GM19438 (cell line): ENCODE results near the gene COL12A1.
"Not testable (repeated sequence)": the region's sequence is repeated elsewhere in the genome, so short reads cannot be mapped to it uniquely, and the experiment has no call there.

Experiments used
- ATAC-seq: cut with Tn5 transposase; IDR thresholded peaks from one replicate; pipeline ENCODE4 v1.9.1; 2021; ENCODE audit warnings: low read depth; ENCODE audit not compliant: unreplicated experiment

Gene COL12A1

DNA sequence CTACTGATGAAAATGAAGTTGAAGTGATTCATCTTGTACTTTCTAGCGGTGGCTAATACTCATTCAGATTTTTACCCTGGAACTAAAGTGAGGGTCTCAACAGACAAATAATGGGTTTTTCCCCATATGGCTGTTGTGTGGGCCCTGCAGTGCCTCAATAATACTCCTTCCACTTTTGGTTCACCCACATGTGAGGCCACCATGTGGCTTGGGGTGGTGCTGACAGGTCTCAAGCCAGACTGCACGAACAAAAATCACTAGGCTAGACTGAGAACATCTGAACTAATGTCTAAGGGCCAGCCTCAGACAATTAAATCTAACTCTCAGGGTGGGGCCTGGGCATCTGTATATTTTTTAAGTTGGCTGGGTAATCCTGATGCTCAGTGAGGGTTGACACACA, 7.9 kb upstream of the COL12A1 start:
- ATAC-seq, result no peak

DNA sequence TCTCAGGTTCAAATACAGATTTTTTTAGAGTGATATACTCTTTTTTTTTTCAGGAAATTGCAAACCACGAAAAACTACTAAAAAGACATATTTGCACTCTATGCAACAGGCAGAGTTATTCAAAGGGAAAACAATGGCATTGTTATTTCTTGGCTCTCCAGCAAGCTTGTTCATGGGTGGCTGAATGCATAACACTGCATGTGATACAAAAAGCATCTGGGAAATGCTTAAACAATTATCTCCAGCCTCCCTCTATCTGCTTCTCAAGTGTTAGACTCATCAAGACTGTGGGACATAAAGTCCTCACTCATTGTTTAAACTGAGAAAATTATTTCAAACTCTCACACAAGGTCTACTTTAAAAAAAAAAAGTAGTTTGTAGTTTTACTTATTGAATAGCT, 7.3 kb upstream of the COL12A1 start:
- no peak for ATAC-seq

DNA sequence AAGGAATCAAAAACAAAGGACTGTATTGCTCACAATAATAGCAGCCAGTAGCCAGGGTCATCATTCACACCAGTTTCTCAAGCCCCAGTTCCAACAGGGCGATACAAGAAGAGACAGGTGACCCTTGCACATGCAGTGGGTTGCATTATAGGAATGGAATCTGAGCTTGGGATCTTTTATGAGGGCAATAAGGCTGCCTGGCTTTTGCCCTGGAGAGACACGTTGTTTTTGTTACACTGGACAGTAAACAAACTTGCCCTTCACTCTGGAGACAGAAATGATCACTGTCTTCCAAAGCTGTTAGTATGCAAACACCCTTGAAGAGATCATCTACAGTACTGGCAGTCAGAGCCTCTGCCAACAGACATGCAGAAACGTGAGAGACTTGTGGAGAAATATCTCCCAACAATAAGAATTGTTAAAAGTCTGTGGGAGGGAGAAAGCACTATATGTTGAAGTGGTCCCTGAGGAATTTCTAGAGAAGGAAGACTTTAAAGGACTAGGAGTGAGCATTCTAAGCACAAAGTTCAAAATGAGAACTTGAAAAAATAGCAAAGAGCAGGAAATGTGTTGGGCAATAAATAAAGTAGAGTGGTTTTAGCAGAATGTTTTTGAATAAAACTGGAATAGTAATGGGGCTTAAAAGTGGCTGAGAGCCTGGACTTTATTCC, 6.2 kb upstream of the COL12A1 start:
- no peak for ATAC-seq

DNA sequence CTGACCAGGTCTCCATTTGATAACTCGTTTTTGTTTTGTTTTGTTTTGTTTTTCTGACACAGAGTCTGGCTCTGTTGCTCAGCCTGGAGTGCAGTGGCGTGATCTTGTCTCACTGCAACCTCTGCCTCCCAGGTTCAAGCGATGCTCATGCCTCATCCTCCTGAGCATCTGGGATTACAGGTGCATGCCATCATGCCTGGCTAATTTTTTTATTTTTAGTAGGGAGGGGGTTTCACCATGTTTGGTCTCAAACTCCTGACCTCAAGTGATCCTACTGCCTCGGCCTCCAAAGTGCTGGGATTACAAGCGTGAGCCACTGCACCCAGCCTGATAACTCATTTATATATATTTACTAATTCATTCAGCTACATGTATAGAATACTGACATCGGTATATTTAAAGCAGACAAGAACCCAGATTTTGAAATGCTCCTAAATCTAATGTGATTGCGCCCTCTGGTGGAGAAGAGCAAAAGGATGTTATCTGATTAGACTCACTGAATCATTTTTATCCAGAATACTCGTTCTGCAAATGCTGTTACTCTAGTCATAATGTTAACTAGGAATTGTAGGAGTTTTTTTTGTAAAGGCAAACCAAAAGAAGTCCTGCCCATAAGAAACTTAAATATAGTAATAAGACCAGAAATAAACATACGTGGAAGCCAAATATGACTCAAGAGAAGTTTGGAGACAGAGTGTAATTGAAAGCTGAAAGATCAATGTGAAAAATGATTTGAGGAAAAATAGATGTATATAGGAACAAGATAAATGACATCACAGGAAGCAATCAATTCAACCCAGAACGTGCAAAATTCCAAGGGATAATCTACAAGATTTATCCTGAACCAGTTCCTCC, 5.3 kb upstream of the COL12A1 start:
- ATAC-seq, result no peak

DNA sequence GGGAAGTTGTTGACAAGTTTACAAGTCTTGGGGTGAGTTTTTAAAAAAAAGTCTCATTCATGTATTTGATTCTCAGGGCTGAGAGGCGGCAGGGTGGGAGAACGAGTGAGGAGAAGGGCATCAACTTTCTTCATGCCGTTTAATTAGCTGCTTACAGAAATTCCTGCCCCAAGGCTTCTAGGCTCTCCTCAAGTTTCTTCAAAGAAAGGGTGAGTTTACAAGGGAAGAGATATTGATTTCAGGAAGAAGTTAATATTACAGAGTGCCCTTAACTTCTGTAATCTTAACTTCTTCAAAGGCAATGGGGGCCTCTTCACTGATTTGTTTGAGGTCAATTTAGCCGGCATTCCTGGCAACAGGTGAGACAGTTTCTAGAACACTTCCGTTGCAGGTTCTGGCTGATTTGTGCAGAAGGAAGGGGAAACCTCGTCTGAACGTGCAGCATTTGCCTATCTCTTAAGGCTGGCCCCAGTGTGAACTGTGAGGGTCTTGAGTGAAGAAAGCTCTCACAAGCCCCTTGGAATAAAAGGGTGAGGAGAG, 3.4 kb upstream of the COL12A1 start:
- ATAC-seq, result no peak

DNA sequence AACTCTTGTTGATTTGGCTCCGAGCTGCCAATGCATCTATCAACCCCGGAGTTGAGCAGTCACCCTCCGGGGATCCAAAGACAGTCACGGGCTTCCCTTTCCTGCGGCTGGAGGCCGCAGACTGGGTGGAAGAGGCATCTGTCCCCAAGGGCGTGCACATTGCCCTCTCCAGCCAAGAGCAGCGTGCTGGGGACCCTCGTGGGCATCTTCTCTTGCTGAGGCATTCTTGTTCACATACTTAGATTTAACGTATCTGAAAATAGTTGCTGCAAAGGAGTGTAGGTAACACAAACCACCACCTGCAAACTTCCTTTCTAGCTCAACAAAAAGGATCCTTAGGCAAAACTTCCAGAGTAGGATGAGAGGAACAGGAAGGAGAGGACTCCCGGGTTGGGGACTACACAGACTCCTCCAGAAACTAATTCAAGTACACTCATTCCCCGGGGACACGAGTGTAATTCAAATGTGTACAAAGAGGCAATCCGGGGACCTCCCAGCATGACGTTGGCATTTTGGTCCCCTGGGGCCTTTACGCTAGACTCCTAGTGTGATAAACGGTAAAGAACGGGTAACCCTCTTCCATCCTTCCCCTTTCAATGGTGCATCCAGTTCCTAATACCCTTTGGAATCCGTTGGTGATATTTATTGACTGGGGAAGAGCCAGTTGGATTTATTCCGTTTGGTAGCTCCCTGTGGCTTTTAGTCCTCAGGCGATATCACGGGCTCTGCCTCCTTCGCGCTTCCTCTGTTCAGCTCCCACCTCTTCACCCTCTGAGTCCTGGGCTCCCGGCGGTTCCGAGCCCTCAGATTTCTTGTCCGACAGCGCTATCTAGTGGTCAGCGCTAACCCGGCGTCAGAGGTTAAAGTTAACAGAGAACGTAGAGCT, 2.7 kb upstream of the COL12A1 start:
- peak; percentile 69 for ATAC-seq

DNA sequence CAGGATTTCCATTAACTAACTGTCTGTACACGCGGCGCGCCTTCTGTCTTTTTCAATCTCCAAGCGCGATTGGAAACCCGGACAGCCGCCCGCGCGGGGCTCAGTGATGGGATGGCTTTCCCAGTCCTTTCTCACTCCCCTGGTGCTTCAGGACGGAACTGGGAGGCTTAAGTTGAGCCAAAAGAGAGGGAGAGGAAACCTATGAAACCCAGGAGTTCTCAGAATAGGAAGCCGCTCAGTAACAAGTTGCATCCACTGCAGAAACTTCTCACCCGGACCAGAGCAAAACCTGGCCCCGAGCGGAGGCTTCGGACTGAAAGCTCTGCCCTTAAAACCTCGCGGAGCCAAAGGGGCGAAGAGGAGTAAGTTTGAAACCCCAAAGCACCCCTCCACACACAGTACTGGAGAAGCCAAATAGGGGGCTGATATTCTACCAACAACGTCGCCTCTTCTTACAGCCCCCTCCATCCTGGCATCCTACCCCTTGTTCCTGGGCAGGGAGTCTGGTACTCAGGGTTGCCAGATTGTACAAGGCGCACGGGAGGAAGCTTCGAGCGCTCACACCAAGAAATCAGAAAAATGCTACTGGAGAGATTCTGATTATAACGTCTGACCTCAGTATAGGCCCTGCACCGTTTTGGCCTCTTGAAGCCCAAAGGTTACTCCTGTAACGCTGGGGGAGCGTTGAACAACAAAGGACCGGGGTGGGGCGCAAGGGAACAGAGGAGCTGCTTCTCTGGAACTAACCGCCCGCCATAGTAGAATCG, 906 bp upstream of the COL12A1 start:
- no peak for ATAC-seq

DNA sequence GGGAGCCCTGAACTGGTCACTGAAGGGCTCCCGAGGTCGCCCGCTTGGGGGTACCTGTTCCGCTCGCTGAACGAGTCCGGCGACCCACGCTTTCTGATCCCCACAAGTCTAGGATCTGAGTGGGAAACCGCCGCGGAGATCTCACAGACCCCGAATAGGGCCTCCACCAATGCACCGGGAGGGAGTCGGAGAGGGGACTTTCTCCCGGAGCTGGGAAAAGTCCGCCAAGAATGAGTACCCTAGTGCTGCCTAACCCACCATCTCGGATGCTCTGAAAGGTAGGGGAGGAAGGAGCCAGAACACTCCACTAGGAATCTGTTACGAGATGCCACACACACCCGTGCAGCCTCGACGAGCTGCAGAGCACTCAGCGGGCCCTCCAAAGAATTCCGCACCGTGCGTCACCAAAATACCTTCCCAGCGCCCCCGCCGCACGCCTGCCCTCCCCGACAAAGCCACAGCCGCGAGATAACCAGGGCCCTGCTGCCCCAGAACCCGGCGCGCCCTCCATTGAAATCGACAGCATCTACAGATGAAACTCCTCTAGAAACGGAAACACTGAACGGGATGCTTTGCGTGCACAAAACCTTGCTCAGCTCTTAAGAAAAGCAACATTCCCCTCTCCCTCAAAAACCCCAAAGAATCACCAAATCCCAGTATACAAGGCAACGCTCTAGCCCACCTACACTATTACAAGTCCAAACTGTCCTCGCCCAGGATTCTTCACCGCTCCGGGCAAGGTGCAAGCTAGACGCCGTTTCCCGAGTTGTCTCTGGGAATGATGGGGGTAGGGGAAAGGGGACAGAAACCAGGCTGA, 686 bp downstream of the COL12A1 start:
- no peak for ATAC-seq

DNA sequence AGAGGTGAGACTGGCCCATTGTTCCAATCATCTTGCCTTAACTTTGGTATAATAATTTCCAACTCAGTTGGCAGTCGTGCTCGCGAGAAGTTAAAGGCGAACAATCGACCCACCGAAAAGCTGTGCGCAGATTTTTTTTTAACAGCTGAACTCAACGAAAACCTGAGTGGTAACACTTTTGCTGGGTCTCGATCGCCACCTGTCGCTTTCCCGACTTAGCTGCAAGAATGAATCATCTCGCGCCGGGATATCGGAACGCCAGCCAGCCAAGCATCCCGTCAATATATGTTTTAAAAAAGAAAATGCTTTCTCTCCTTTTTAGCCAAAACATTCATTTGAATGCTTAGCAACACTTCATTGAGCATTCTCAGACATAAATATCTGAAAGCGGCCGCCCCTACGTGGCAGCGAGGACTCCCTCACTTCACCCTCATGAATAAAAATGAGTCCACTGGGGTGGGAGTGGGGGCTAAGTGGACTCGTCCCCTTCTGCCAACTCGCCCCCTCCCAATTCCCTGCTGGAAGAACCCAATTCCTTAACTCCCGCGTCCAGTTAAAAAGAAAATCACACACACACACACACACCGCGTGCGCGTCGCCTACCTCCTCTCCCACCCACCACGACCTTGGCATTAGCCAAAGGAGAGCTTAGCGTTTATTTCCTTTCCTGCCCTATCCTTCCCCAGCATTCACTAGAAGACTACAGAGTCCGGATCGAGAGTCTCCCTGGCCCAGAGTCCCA, 1.5 kb downstream of the COL12A1 start:
- no peak for ATAC-seq

DNA sequence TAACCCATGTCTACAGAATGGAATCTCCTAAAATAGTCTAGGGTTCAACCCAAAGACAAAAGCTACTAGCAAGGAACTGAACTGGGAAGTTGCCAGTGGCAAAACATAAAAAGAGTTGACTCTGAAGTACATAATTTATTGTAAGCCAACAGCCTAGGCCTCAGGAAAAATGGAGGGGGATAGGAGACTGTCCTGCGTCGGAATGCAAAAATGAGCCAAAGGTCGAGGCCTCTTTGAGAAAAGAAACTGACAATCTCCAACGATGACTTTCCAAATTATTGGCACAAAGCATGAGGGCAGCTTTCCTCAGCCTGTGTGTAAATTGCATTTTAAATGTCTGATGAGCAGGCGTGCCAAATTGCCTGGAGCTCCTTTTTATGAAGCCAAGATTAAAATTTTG, 2.1 kb downstream of the COL12A1 start:
- ATAC-seq, result no peak

DNA sequence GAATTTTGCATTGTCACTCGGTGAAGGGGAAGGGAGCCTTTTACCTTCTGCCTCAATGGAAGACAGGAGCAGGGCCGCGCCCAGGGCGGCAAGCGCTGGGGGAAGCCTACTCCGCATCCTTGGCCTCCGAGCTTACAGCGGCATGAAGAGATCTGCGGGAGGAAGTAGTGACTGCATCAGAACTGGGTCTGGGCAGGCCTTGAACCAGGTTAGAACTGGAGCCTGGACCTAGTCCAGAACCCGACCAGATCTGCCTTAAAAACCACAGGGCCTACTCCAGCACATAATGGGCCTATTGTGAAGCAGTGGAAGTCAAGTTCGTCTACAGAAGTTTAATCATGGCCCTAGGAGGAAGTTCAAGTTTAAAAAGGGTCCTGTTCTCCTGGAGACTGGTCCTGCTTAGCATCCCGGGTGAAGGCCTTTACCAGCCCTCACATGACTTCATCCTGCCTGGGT, 3.1 kb downstream of the COL12A1 start:
- ATAC-seq, result no peak

DNA sequence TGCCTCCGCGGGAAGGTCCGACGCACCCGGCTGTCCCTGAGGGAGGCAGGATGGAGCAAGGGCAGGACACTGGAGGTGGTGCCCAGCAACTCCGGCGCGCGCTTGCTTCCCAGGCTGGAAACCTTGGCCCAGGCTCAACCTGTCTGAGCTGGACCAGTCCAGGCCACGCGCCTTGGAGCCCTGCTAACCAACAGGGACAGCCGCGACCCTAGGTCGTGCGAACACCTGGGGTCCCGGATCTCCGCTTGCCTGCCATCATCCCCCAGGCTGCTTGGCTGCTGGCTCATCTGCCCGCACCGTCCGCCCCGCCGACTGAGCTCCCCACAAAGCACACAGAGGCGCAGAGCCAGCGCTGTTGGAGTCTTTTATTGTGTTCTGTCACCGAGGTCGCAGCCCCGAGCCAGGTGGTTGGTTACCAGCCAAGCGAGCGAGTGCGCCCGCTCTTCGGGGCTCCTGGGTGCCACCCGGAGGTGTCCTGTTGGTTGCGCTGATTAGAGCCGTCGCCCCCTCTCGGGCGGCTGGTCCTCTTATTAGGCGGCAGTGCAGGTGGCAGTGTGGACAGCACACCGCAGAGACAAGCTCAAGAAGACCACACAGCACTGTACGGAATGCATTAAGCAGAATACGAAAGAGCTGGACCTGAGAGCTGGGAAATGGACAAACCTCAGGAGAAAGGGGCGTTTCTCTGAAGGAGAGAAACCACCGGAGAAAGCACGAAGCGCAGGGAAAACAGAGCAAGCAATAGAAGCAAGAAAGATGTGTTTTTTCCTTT, 3.8 kb downstream of the COL12A1 start:
- ATAC-seq, result no peak

DNA sequence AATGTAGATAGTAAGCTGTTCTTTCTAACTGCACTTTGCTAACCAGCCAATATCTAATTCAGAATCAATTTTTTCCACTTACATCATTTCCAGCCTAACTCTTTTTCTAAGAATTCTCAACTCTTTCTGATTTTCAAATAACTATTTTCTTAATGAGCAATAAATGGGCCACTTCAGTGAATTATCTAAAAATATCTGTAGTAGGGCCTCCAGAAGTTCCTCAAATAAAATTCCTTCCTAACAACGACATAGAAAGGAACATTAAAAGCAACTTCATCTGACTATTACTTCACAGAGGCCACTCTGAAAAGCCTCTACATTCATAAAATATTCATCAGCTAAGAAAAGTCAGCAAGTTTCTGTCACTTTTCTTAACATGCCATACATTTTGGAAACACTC, 4.8 kb downstream of the COL12A1 start:
- ATAC-seq, result no peak

DNA sequence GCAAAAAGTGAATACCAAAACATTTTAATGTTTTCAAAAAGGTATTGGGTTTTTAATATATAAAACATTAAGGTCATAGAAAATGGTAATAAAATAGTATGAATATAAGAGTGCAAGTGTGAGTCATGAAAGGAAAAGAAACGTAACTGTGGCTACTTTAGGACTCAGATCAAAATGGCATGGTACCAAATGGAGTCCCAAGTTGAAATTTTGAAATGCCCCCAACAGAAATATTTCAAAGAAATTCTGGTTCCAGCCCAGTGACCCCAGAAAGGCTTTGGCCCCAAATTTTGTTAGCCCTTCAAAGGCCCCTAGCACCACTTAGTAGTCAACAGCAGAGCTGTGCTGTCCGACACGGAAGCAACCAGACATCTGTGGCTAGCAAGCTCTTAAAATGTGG, 6.0 kb downstream of the COL12A1 start:
- no peak for ATAC-seq

DNA sequence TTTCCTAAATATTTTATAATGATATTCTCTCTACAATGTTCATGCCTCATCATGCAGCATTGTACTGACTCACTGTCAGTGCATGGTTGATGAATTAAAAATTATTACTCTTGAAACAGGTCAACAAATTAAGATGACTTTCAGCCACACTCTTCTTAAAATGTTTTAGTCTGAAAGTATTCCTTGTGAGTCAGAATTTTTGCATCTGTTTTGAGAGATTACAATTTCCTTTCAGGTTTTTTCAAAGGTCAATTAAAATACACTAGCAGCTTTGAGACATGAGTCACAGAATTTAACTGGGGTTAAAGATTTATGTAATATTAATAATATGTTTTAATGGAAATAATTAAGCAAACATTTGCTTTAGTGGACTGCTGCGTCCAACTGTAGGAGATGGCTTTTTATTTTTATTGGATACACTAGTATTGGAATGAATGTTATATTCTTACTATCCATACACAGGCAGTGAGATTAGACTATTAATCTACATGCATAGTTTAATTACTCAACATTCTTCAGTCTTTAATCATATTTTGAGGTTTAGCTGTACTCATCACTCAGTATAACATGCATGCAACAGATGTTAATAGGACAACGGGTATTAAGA, 9.7 kb downstream of the COL12A1 start:
- ATAC-seq, result no peak

DNA sequence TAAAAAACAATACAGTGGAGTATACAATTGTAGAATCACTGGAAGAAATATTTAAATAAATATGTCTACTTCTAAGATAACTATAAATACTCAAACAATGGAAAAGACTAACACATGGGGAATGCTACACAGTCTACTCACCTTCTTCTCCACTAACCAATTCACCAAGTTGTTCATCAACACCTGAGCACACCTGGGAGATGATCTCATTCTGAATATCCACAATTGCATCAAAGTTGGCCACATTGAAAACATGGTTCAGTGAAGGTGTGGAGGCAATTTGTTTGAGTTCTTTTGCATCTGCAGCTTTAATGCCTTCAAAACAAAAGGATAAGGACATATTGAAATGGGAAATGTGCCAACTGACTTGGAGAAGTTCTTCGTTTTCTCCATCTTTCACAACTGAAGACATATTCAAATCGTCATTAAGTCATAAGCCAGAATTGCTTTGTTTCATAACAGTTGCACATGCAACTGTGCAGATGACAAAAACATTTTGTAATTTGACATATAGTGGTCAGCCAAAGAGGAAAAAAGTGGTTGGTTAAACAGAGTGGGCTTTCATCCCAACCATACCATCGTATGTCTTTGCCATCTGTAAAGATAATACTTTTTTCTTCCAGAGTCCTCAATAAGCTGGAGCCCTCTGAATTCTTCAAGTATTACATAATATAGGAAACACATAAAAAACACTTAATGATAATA, 17.5 kb downstream of the COL12A1 start:
- no peak for ATAC-seq

DNA sequence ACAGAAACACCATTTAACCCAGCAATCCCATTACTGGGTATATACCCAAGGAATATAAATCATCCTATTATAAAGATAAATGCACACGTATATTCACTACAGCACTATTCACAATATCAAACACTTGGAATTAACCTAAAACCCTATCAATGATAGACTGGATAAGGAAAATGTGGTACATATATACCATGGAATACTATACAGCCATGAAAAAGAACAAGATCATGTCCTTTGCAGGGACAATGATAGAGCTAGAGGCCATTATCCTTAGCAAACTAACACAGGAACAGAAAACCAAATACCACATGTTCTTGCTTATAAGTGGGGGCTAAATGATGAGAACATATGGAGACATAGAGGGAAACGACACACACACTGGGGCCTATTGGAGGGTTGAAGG, 19.3 kb downstream of the COL12A1 start:
- ATAC-seq, result not testable (repeated sequence)
